Measurements from ENCODE around the gene GRIK5.

Gene GRIK5

DNA sequence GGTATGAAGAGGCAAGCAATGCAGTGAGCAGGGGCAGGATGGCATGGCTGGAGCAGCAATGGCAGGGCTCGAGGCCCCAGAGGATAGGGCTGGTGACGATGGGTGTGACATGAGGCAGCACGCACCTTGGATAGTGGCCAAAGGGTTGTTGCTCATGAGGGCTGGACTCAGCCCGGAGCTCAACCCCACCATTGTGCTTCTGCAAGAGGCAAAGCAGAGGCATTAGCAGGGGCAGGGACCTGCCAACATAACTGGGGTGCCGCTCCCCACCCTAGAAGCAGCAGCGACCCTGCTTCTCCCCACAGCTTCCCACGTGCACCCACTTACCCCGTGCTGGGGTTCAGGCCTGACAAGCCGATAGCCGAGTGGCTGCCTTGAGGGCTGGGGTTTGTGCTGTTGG, 21.7 kb upstream of the GRIK5 start:
- Histone ChIP-seq H3K36me3 (replicated peaks) (no peaks in the 10 kb centered on the region), H3K9me3 (no peaks in the 10 kb centered on the region), H3K4me3 (no peak overlapping the region), H3K27me3 (ENCODE audit: low read depth) (no peaks in the 10 kb centered on the region), H3K4me1 (no peaks in the 10 kb centered on the region)
- no peak for DNase-seq (ENCODE audit: low spot score in 2 of 2)
- in situ Hi-C loops (cut with MboI; ENCODE audit: low sequenced_read_pairs): no loop called here

GRCh38 chr19:42091300-42091699, 21.3 kb upstream of the GRIK5 start:
- no peaks in the 10 kb centered on the region for H3K36me3 ChIP-seq (replicated peaks)
- H3K27me3 ChIP-seq (ENCODE audit: low read depth): no peaks in the 10 kb centered on the region
- no peaks in the 10 kb centered on the region for H3K4me1 ChIP-seq
- H3K9me3 ChIP-seq: no peaks in the 10 kb centered on the region
- DNase-seq (ENCODE audit: low spot score in 2 of 2): no peak
- in situ Hi-C loops (cut with MboI; ENCODE audit: low sequenced_read_pairs): no loop called here
- no peak overlapping the region for H3K4me3 ChIP-seq

GRCh38 chr19:42090672-42091071, 20.7 kb upstream of the GRIK5 start:
- Histone ChIP-seq H3K4me3 (no peak overlapping the region), H3K9me3 (no peaks in the 10 kb centered on the region), H3K4me1 (no peaks in the 10 kb centered on the region), H3K36me3 (replicated peaks) (no peaks in the 10 kb centered on the region), H3K27me3 (ENCODE audit: low read depth) (no peaks in the 10 kb centered on the region)
- no peak for DNase-seq (ENCODE audit: low spot score in 2 of 2)
- in situ Hi-C loops (cut with MboI; ENCODE audit: low sequenced_read_pairs): no loop called here

GRCh38 chr19:42089772-42090171, 19.8 kb upstream of the GRIK5 start:
- in situ Hi-C loops (cut with MboI; ENCODE audit: low sequenced_read_pairs): no loop called here
- no peak overlapping the region for H3K4me3 ChIP-seq
- no peaks in the 10 kb centered on the region for H3K4me1 ChIP-seq
- H3K9me3 ChIP-seq: no peaks in the 10 kb centered on the region
- no peaks in the 10 kb centered on the region for H3K27me3 ChIP-seq (ENCODE audit: low read depth)
- no peak for DNase-seq (ENCODE audit: low spot score in 2 of 2)
- H3K36me3 ChIP-seq (replicated peaks): no peaks in the 10 kb centered on the region

DNA sequence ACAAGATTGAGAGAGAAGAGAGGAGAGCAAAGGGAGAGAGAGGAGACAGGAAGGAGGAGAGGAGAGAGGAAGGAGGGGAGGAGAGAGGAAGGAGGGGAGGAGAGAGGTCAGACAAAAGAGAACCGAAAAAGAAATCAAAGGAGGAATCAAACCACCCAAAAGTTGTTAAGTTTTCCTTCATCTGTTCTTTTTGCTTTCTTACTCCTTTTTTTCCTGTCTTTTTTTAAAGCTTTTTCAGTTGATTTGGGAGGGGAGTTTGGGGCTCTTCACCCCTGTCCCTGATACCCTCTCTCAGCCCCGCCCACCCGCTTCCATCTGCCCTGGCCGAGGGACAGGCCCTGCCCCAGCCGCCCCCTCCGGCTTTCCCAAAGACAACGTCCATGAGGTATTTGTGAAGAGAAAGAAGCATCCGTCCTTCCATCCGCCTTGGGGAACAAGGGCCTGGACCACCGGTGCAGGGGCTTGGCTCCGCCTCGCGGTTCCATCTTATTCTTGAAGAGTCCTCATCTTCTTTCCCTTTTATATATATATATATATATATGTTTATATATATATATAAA, 19.3 kb upstream of the GRIK5 start:
- Histone ChIP-seq H3K4me1 (no peaks in the 10 kb centered on the region), H3K4me3 (no peak overlapping the region), H3K27me3 (ENCODE audit: low read depth) (no peaks in the 10 kb centered on the region), H3K9me3 (no peaks in the 10 kb centered on the region), H3K36me3 (replicated peaks) (no peaks in the 10 kb centered on the region)
- no peak for DNase-seq (ENCODE audit: low spot score in 2 of 2)
- in situ Hi-C loops (cut with MboI; ENCODE audit: low sequenced_read_pairs): no loop called here

DNA sequence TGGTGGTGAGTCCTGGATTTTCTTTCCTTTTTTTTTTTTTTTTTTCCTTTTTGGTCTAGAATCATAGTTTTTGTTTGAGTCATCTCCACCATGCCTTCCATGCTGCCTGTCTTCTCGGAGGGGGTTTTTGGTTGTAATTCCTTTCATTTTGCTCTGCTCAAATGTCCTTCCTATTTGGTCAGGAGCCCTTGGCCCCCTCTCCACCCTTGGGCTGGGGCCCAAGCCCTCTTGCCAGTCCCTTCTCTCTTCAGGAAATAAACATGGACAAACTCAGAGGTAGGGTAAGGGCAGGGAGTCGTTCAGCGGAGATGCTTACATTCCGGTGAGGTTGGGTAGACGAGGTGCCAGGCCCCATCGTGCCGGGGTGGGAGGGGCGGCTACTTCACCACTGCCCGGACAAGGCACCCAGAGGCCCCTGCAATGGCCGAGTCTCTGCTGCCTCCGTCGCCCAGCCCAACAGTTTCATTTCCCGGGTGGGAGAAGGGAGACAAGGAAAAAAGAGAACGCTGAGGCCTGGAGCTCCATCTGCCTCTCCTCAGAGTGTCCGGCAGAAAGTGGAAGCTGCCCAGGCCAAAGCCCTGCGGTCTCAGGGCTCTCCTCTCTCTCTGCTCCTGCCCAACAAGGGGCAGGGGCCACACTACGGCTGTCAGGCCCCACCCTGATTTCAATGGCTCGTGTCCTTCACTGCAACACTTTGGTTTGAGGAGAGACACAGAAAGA, 18.6 kb upstream of the GRIK5 start:
- in situ Hi-C loops (cut with MboI; ENCODE audit: low sequenced_read_pairs): no loop called here
- no peaks in the 10 kb centered on the region for H3K4me1 ChIP-seq
- H3K9me3 ChIP-seq: no peaks in the 10 kb centered on the region
- no peak overlapping the region for H3K4me3 ChIP-seq
- no peaks in the 10 kb centered on the region for H3K27me3 ChIP-seq (ENCODE audit: low read depth)
- no peak for DNase-seq (ENCODE audit: low spot score in 2 of 2)
- H3K36me3 ChIP-seq (replicated peaks): no peaks in the 10 kb centered on the region

GRCh38 chr19:42086770-42087550, 17.0 kb upstream of the GRIK5 start:
- Histone ChIP-seq H3K36me3 (replicated peaks) (peaks cover 3% of the 10 kb centered on the region; the same call in 1 of the 2 replicates), H3K9me3 (no peaks in the 10 kb centered on the region), H3K27me3 (ENCODE audit: low read depth) (no peaks in the 10 kb centered on the region), H3K4me1 (no peaks in the 10 kb centered on the region), H3K4me3 (no peak overlapping the region)
- DNase-seq (ENCODE audit: low spot score in 2 of 2): no peak
- in situ Hi-C loops (cut with MboI; ENCODE audit: low sequenced_read_pairs): no loop called here

DNA sequence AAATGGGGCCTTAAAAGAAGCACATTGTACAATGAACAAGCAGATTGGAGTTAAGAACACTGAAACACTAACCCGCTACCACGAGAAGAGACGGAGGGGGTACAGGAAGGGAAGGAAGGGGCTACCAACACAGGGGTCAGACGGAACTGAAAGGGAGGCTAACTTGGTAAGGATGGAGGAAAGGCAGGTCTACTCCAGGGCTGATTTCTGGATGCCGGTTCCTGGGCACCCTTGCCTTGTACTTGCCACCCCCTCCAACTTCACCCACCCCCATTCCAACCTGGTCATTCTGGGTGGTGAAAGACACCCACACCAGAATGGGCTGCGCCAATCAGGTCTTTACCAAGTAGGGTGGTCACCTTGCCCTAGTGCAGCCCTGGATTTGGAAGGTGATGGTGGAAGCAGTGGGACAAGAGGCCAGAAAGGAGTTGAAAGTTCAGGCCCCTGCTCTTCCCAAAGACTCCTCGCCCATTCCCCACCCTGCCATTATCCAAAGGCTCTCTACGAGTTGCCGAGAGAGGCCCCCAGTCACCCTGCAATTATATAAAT, 16.3 kb upstream of the GRIK5 start:
- Histone ChIP-seq H3K9me3 (no peaks in the 10 kb centered on the region), H3K36me3 (replicated peaks) (peaks cover 10% of the 10 kb centered on the region), H3K27me3 (ENCODE audit: low read depth) (no peaks in the 10 kb centered on the region), H3K4me3 (no peak overlapping the region), H3K4me1 (no peaks in the 10 kb centered on the region)
- in situ Hi-C loops (cut with MboI; ENCODE audit: low sequenced_read_pairs): no loop called here
- no peak for DNase-seq (ENCODE audit: low spot score in 2 of 2)

DNA sequence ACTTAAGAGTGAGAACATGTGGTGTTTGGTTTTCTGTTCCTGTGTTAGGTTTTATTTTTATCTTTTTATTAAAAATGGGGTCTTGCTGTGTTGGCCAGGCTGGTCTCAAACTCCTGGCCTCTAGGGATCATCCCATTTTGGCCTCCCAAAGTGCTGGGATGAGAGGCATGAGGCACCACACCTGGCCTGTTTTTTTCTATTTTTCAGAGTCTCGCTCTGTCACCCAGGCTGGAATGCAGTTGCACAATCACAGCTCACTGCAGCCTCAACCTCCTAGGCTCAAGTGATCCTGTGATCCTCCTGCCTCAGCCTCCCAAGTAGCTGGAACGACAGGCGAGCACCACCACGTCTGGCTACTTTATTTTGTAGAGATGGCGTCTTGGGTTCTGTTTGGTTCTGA, 13.5 kb upstream of the GRIK5 start:
- Histone ChIP-seq H3K36me3 (replicated peaks) (peaks cover 37% of the 10 kb centered on the region), H3K9me3 (no peaks in the 10 kb centered on the region), H3K27me3 (ENCODE audit: low read depth) (no peaks in the 10 kb centered on the region), H3K4me1 (no peaks in the 10 kb centered on the region), H3K4me3 (no peak overlapping the region)
- in situ Hi-C loops (cut with MboI; ENCODE audit: low sequenced_read_pairs): no loop called here
- no peak for DNase-seq (ENCODE audit: low spot score in 2 of 2)

GRCh38 chr19:42081584-42082203, 11.7 kb upstream of the GRIK5 start:
- in situ Hi-C loops (cut with MboI; ENCODE audit: low sequenced_read_pairs): no loop called here
- Histone ChIP-seq H3K4me1 (peaks cover 5% of the 10 kb centered on the region; the same call in 1 of the 2 replicates), H3K4me3 (no peak overlapping the region), H3K36me3 (replicated peaks) (peaks cover 42% of the 10 kb centered on the region), H3K9me3 (no peaks in the 10 kb centered on the region), H3K27me3 (ENCODE audit: low read depth) (no peaks in the 10 kb centered on the region)
- DNase-seq (ENCODE audit: low spot score in 2 of 2): no peak

- no peaks in the 10 kb centered on the region for H3K27me3 ChIP-seq (ENCODE audit: low read depth)
- peaks cover 42% of the 10 kb centered on the region for H3K36me3 ChIP-seq (replicated peaks)
- in situ Hi-C loops (cut with MboI; ENCODE audit: low sequenced_read_pairs): no loop called here
- H3K4me3 ChIP-seq: no peak overlapping the region
- peaks cover 5% of the 10 kb centered on the region; the same call in 1 of the 2 replicates for H3K4me1 ChIP-seq
- no peak for DNase-seq (ENCODE audit: low spot score in 2 of 2)
- no peaks in the 10 kb centered on the region for H3K9me3 ChIP-seq
Measured at GRCh38 chr19:42080764-42081375, 10.9 kb upstream of the GRIK5 start.

- Histone ChIP-seq H3K27me3 (ENCODE audit: low read depth) (no peaks in the 10 kb centered on the region), H3K9me3 (no peaks in the 10 kb centered on the region), H3K4me1 (peaks cover 7% of the 10 kb centered on the region), H3K4me3 (no peak overlapping the region), H3K36me3 (replicated peaks) (peaks cover 42% of the 10 kb centered on the region)
- in situ Hi-C loops (cut with MboI; ENCODE audit: low sequenced_read_pairs): no loop called here
- DNase-seq (ENCODE audit: low spot score in 2 of 2): no peak
Measured at GRCh38 chr19:42079886-42080763, 10.1 kb upstream of the GRIK5 start.

- Histone ChIP-seq H3K9me3 (no peaks in the 10 kb centered on the region), H3K4me3 (no peak overlapping the region), H3K36me3 (replicated peaks) (peaks cover 42% of the 10 kb centered on the region), H3K27me3 (ENCODE audit: low read depth) (no peaks in the 10 kb centered on the region), H3K4me1 (peaks cover 13% of the 10 kb centered on the region)
- in situ Hi-C loops (cut with MboI; ENCODE audit: low sequenced_read_pairs): no loop called here
- no peak for DNase-seq (ENCODE audit: low spot score in 2 of 2)
Measured at GRCh38 chr19:42079276-42079669, 9.3 kb upstream of the GRIK5 start.
